K562 (cell line): ENCODE data around the gene CBX8. TPM values are rescaled to one million over a fixed set of nuclear protein-coding genes. Genes with fewer than 3 reads are reported as not detected.

Source experiments
- ARID3B ChIP-seq: fragments of 250-450 bp; sonication (Bioruptor Pico); IDR thresholded peaks from 2 replicates; pipeline ENCODE4 v1.4.0; 2020; ENCODE audit warnings: borderline replicate concordance
- CTCF ChIP-seq, 3 experiments: IDR thresholded peaks in 2 of 3; conservative IDR thresholded peaks in 1 of 3; 2 replicates each; pipeline ENCODE4 v1.5.1; 2011 to 2012; ENCODE audit warnings: low read length in 3 of 3, mild to moderate bottlenecking in 3 of 3, control low read depth in 2 of 3, improper control_type of control experiment in 1 of 3, inconsistent platforms in 1 of 3, low read depth in 1 of 3, mixed read lengths in 1 of 3, moderate library complexity in 1 of 3; ENCODE audit not compliant: insufficient read depth in 2 of 3
- ETV1 ChIP-seq: fragments of 450-650 bp; conservative IDR thresholded peaks from 2 replicates; pipeline ENCODE4 v1.6.1; 2016; ENCODE audit warnings: missing genetic modification characterization, control low read depth, low read depth, missing compliant biosample characterization
- FOSL1 ChIP-seq: fragments of 200-800 bp; sonication (Bioruptor generic); conservative IDR thresholded peaks from 2 replicates; pipeline ENCODE4 v1.6.1; 2016; ENCODE audit warnings: missing genetic modification characterization, missing compliant biosample characterization
- NUFIP1 ChIP-seq: fragments of 450-650 bp; IDR thresholded peaks from 2 replicates; pipeline ENCODE4 v1.6.1; 2018; ENCODE audit not compliant: partially characterized antibody
- RNF2 ChIP-seq: sonication (generic); IDR thresholded peaks from 2 replicates; pipeline ENCODE4 v1.6.1; 2016
- SAP30 ChIP-seq: fragments of 200-600 bp; sonication (generic); IDR thresholded peaks from 2 replicates; pipeline ENCODE4 v1.6.1; 2012; ENCODE audit warnings: borderline replicate concordance, low read depth, mild to moderate bottlenecking, moderate library complexity, low read length, control low read depth, inconsistent platforms; ENCODE audit not compliant: insufficient read depth, poor library complexity, severe bottlenecking
- SETDB1 ChIP-seq: IDR thresholded peaks from one replicate; pipeline ENCODE4 v1.6.1; 2012; ENCODE audit warnings: low read length, control low read depth, inconsistent platforms
- SRF ChIP-seq, 2 experiments: fragments of 250-450, 450-650 bp in 1 of 2; sonication (Bioruptor Pico) in 1 of 2; sonication (generic) in 1 of 2; formaldehyde crosslinking; IDR thresholded peaks; 2 replicates each; pipeline versions ENCODE4 v1.5.0 to v1.5.1; 2020 to 2022; ENCODE audit warnings: mild to moderate bottlenecking in 1 of 2, missing genetic modification reagents in 1 of 2
- XRCC3 ChIP-seq: fragments of 450-650 bp; IDR thresholded peaks from 2 replicates; pipeline ENCODE4 v1.6.1; 2017; ENCODE audit warnings: mild to moderate bottlenecking, moderate library complexity
- ZNF431 ChIP-seq: sonication (generic); formaldehyde crosslinking; IDR thresholded peaks from 2 replicates; pipeline ENCODE4 v1.8.0; 2022; ENCODE audit warnings: mild to moderate bottlenecking, missing genetic modification reagents
- ZNF695 ChIP-seq: fragments of 450-650 bp; formaldehyde crosslinking; IDR thresholded peaks from 2 replicates; pipeline ENCODE4 v1.4.0; 2020; ENCODE audit warnings: mild to moderate bottlenecking, moderate library complexity
- polyA plus RNA-seq, 8 experiments: library from polyadenylated mRNA; depleted of rRNA in 4 of 8; stranded (reverse) in 5 of 8; unstranded in 3 of 8; fragments of >200 nt; fragmentation: Nextera tagmentation in 2 of 8; fragmentation: Illumina TruSeq in 1 of 8; extraction: Ambion mirVana in 2 of 8; extraction: Trizol in 1 of 8; gene quantifications; 2 replicates each; pipeline versions ENCODE4 v1.2.1 to v1.2.3, GENCODE V29; 2011 to 2014; ENCODE audit warnings: inconsistent platforms in 1 of 8, missing spikeins in 1 of 8
- total RNA-seq, 7 experiments: library from RNA; depleted of rRNA in 6 of 7; stranded (reverse); fragments of >200 nt in 6 of 7; fragmentation: Illumina TruSeq in 2 of 7; extraction: Trizol in 2 of 7; gene quantifications; 2 replicates each; pipeline versions ENCODE4 v1.2.1 to v1.2.3, GENCODE V29; 2011 to 2021; ENCODE audit warnings: low replicate concordance in 1 of 7

The CBX8 gene
- total and polyA plus RNA-seq, 9 of the 15 experiments (the other 6 are each of a cell fraction or from before 2014, with no cell fraction given), result 0.08 to 11.9 (median 2.6) TPM

GRCh38 chr17:79844869-79845600, 48.2 kb upstream of the CBX8 start (continued):
- TF ChIP-seq ARID3B (CRISPR knock-in tag) (no peak), RNF2 (no peak), CTCF (IDR thresholded peaks at IDR 0.05 in 2 of 3, conservative IDR thresholded peaks at IDR 0.05 in 1 of 3; ENCODE audit: insufficient read depth in 2 of 3, low read depth in 1 of 3, low read length in 3 of 3) (peak; percentile 52 to 75 (median 61)), ZNF695 (CRISPR knock-in tag) (no peak), SRF (CRISPR knock-in tag; IDR thresholded peaks at IDR 0.05) (peak in 1 of 2 experiments; percentile 52; a peak in 1 of 4 replicates), FOSL1 (tag) (no peak), SAP30 (peak; percentile 11), XRCC3 (no peak), ZNF431 (CRISPR knock-in tag) (no peak), ETV1 (tag) (0 out of 2 replicates have a peak, but pooled peaks have one; percentile 19), NUFIP1 (no peak), SETDB1 (no peak)
